Parathyroid adenoma (tissue), 2 donors: ENCODE results near the gene MIF.

Source experiments
- H2AFZ ChIP-seq: fragments of 300-600 bp; sonication (generic); one replicate; pipeline ENCODE4 v1.7.0; 2017; ENCODE audit warnings: antibody characterized with exemption, mild to moderate bottlenecking
- H3K27ac ChIP-seq: fragments of 300-600 bp; sonication (generic); one replicate; pipeline ENCODE4 v1.7.0; 2017
- H3K27me3 ChIP-seq: fragments of 300-600 bp; sonication (generic); one replicate; pipeline ENCODE4 v1.7.0; 2017; ENCODE audit warnings: low read length; ENCODE audit not compliant: control insufficient read depth, insufficient read depth
- H3K36me3 ChIP-seq: fragments of 300-600 bp; sonication (generic); one replicate; pipeline ENCODE4 v1.7.0; 2017; ENCODE audit warnings: low read length; ENCODE audit not compliant: control insufficient read depth, insufficient read depth
- H3K4me1 ChIP-seq: fragments of 300-600 bp; sonication (generic); one replicate; pipeline ENCODE4 v1.7.0; 2017; ENCODE audit warnings: control low read depth
- H3K4me2 ChIP-seq: fragments of 300-600 bp; sonication (generic); one replicate; pipeline ENCODE4 v1.7.0; 2017; ENCODE audit warnings: low read length
- H3K4me3 ChIP-seq: fragments of 300-600 bp; sonication (generic); one replicate; pipeline ENCODE4 v1.7.0; 2017; ENCODE audit warnings: low read depth, low read length
- H3K79me2 ChIP-seq: fragments of 300-600 bp; sonication (generic); one replicate; pipeline ENCODE4 v1.7.0; 2017; ENCODE audit warnings: control low read depth
- H3K9ac ChIP-seq: fragments of 300-600 bp; sonication (generic); one replicate; pipeline ENCODE4 v1.7.0; 2017; ENCODE audit warnings: mild to moderate bottlenecking
- H3K9me3 ChIP-seq: fragments of 300-600 bp; sonication (generic); one replicate; pipeline ENCODE4 v1.7.0; 2017; ENCODE audit warnings: low read length; ENCODE audit not compliant: control insufficient read depth
- TF ChIP-seq, protein P1 (sequence below): fragments of 300-600 bp; sonication (generic); IDR thresholded peaks from one replicate; pipeline ENCODE4 v1.7.0; 2017; ENCODE audit warnings: antibody characterized with exemption, mild to moderate bottlenecking
- donor health status: primary hyperparathyroidism.

MIF gene

DNA sequence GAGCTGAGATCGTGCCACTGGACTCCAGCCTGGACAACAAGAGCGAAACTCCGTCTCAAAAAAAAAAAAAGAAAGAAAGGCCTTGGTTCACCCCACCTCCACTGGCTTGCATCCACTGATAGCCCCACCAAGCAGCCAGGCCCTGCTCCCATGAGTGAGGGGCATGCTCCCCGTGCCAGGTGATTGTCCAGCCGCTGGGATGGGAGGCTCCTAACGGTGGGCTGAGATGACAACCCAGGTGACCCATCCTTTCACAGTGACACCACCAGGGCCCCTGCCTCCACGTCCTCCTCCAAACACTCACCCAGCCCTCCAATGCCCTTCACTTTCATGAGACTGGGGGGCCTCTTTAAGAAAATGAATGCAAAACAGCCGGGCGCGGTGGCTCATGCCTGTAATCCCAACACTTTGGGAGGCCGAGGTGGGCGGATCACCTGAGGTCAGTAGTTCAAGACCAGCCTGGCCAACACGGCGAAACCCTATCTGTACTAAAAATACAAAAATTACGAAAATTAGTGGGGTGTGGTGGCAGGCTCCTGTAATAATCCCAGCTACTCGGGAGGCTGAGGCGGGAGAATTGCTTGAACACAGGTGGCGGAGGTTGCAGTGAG, 46.8 kb upstream of the MIF start:
- Histone ChIP-seq H3K4me3 (no peak overlapping the region), H3K79me2 (no peaks in the 10 kb centered on the region), H3K4me2 (no peak overlapping the region), H3K36me3 (no peaks in the 10 kb centered on the region), H3K9ac (no peak overlapping the region), H3K4me1 (peaks cover 9% of the 10 kb centered on the region), H3K27ac (no peak overlapping the region), H3K27me3 (no peaks in the 10 kb centered on the region), H3K9me3 (no peaks in the 10 kb centered on the region), H2AFZ (no peak overlapping the region)
- TF ChIP-seq, protein P1, sequence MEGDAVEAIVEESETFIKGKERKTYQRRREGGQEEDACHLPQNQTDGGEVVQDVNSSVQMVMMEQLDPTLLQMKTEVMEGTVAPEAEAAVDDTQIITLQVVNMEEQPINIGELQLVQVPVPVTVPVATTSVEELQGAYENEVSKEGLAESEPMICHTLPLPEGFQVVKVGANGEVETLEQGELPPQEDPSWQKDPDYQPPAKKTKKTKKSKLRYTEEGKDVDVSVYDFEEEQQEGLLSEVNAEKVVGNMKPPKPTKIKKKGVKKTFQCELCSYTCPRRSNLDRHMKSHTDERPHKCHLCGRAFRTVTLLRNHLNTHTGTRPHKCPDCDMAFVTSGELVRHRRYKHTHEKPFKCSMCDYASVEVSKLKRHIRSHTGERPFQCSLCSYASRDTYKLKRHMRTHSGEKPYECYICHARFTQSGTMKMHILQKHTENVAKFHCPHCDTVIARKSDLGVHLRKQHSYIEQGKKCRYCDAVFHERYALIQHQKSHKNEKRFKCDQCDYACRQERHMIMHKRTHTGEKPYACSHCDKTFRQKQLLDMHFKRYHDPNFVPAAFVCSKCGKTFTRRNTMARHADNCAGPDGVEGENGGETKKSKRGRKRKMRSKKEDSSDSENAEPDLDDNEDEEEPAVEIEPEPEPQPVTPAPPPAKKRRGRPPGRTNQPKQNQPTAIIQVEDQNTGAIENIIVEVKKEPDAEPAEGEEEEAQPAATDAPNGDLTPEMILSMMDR, result no peak

- H3K9ac ChIP-seq, result no peak overlapping the region
- no peak overlapping the region for H2AFZ ChIP-seq
- H3K79me2 ChIP-seq, result no peaks in the 10 kb centered on the region
- H3K27ac ChIP-seq, result no peak overlapping the region
- H3K4me1 ChIP-seq, result peaks cover 9% of the 10 kb centered on the region
- H3K4me3 ChIP-seq, result no peak overlapping the region
- TF ChIP-seq, protein P1, result no peak
- no peaks in the 10 kb centered on the region for H3K9me3 ChIP-seq
- H3K27me3 ChIP-seq, result no peaks in the 10 kb centered on the region
- no peaks in the 10 kb centered on the region for H3K36me3 ChIP-seq
- H3K4me2 ChIP-seq, result no peak overlapping the region
Measured at GRCh38 chr22:23847991-23848864, 46.0 kb upstream of the MIF start.

DNA sequence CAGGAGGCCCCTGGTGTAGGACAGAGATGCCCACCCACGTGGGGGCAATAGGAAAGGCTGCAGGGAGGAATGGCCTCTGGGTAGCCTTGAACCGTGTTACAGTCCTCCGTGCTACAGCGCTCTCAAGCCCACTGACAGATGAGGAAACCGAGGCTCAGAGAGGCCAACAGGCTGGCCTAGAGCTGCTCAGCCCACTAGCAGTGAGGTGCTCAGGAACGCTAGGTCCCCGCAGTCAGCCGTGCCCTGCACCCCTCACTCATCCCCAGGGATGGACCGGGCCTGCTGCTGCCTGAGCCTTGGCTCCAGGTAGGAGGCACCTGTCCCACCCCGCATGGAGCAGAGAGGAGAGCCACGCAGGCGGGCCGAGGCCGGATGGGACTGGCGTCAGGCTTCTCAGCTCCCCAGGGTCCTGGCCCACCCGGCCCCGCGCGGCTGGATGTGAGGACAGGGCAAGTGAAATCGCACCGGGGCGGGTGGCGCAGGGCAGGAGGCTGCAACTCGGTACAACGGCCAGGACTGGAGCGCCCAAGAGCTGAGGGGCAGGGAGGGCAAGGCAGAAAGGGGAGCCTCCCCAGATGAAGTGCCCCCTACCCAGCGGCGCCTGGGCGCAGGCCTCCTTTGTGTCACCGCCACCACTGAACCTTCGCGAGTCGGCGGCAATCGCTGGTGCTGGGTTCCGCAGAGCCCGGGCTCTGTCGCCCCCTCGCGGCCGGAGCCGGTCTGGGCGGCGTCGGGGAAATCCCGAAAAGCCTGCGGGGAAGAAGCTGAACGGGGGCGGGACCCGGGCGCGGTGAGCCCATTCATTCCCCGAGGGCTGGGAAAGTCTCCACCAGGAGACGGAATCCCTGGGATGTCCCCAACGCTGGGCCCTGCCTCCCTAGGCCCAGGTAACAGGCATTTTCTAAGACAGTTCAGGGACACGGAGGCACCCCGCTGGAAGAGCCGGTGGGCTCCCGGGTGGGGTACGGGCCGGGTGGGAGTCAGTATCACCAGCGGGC, 44.9 kb upstream of the MIF start:
- Histone ChIP-seq H2AFZ (peak overlapping the region; percentile 82), H3K9ac (no peak overlapping the region), H3K4me2 (no peak overlapping the region), H3K4me3 (no peak overlapping the region), H3K27ac (no peak overlapping the region), H3K36me3 (no peaks in the 10 kb centered on the region), H3K4me1 (peaks cover 8% of the 10 kb centered on the region), H3K27me3 (no peaks in the 10 kb centered on the region), H3K9me3 (no peaks in the 10 kb centered on the region), H3K79me2 (no peaks in the 10 kb centered on the region)
- TF ChIP-seq, protein P1, result peak; percentile 91

DNA sequence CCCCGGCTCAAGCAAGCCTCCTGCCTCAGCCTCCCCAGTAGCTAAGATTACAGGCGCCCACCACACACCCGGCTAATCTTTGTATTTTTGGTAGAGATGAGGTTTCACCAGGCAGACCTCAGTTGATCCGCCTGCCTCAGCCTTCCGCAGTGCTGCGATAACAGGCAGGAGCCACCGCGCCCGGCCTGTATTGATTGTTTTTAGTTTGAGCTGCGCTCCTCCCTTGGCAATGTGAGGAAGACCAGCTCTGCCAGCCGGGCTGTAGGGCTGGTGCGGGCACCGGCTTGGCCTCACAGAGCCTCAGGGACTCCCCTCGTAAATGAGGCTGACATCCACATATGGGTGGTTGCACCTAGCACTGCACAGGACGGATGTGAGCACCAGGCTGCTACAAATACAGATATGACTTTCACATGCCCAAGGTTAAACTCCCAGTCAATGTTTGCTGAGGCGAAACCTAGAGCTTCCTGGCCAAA, 44.0 kb upstream of the MIF start:
- Histone ChIP-seq H3K4me3 (no peak overlapping the region), H3K9ac (no peak overlapping the region), H3K4me2 (no peak overlapping the region), H3K9me3 (no peaks in the 10 kb centered on the region), H3K36me3 (no peaks in the 10 kb centered on the region), H3K4me1 (peaks cover 3% of the 10 kb centered on the region), H2AFZ (no peak overlapping the region), H3K79me2 (no peaks in the 10 kb centered on the region), H3K27me3 (no peaks in the 10 kb centered on the region), H3K27ac (no peak overlapping the region)
- TF ChIP-seq, protein P1, result no peak
